Measurements from ENCODE around the gene MS4A6E.

The MS4A6E gene

GRCh38 chr11:60377401-60378136 lies 50.5 kb downstream of the MS4A6E start:
- no peak for DNase-seq

GRCh38 chr11:60378354-60378753 lies 51.3 kb downstream of the MS4A6E start, which contains the start of gene MS4A7:
Gene MS4A7 (plus strand): TSS chr11:60378532. CDS start chr11:60383142, 4,610 bp downstream.
- DNase-seq, result no peak

GRCh38 chr11:60389279-60389910 lies 62.3 kb downstream of the MS4A6E start:
- DNase-seq, result no peak

DNA sequence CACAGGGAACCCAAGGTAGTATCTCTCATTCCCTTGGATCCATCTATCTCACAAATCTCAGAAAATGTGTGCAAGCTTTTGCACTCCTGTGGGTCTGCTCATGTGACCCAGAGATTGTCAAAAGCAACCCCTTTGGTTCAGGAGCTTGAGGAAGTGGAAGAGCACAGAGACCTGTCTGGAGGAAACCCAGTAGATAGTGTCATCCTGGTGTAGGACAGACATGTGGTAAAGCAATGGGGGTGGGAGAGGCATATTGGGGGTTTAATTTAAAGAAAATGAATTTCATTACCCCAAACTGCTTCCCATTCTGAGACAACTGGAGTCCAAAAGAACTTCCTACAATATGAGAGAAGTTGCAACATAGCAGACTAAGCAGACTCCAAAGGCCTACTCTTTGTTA lies 63.4 kb downstream of the MS4A6E start:
- no peak for DNase-seq

Measured in NCI-H1694 (cell line).